ENCODE results near the gene CDK19. TPM values are rescaled to one million over a fixed set of nuclear protein-coding genes. Genes with fewer than 3 reads are reported as not detected.

CDK19 gene
- total and polyA plus RNA-seq, 3 donors from 2014 or later = 30.7 to 50.0 (median 31.5) TPM

GRCh38 chr6:110689275-110689935 is 125.9 kb downstream of the CDK19 start:
- Histone ChIP-seq H3K4me1 (peaks cover 7% of the 10 kb centered on the region), H3K4me3 (no peak overlapping the region), H3K36me3 (ENCODE audit: low read depth, missing control alignments) (no peaks in the 10 kb centered on the region), H3K27me3 (no peaks in the 10 kb centered on the region), H3K27ac (no peak overlapping the region), H3K9me3 (no peaks in the 10 kb centered on the region)
- no peak for DNase-seq
- TF ChIP-seq, protein P1, sequence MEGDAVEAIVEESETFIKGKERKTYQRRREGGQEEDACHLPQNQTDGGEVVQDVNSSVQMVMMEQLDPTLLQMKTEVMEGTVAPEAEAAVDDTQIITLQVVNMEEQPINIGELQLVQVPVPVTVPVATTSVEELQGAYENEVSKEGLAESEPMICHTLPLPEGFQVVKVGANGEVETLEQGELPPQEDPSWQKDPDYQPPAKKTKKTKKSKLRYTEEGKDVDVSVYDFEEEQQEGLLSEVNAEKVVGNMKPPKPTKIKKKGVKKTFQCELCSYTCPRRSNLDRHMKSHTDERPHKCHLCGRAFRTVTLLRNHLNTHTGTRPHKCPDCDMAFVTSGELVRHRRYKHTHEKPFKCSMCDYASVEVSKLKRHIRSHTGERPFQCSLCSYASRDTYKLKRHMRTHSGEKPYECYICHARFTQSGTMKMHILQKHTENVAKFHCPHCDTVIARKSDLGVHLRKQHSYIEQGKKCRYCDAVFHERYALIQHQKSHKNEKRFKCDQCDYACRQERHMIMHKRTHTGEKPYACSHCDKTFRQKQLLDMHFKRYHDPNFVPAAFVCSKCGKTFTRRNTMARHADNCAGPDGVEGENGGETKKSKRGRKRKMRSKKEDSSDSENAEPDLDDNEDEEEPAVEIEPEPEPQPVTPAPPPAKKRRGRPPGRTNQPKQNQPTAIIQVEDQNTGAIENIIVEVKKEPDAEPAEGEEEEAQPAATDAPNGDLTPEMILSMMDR (IDR thresholded peaks at IDR 0.05) = no peak
- TF ChIP-seq POLR2A (IDR thresholded peaks at IDR 0.05) = no peak
- intact Hi-C loops (cut with DNase I; ENCODE audit: low total_unique reads) = loop anchor here (5.0 kb wide), 1 partner anchor 258 kb away; no protein-coding TSS in a partner anchor
- WGBS, 2 donors = 80 to 100% methylated on average over 5 to 6 of the region's 6 CpGs

GRCh38 chr6:110688661-110689268 is 126.5 kb downstream of the CDK19 start:
- Histone ChIP-seq H3K4me1 (peaks cover 7% of the 10 kb centered on the region), H3K9me3 (no peaks in the 10 kb centered on the region), H3K36me3 (ENCODE audit: low read depth, missing control alignments) (no peaks in the 10 kb centered on the region), H3K4me3 (no peak overlapping the region), H3K27me3 (no peaks in the 10 kb centered on the region), H3K27ac (no peak overlapping the region)
- intact Hi-C loops (cut with DNase I; ENCODE audit: low total_unique reads) = loop anchor here (5.0 kb wide), 1 partner anchor 259 kb away; no protein-coding TSS in a partner anchor
- no peak for DNase-seq
- TF ChIP-seq POLR2A (IDR thresholded peaks at IDR 0.05) = no peak
- TF ChIP-seq, protein P1 (IDR thresholded peaks at IDR 0.05) = no peak
- WGBS, 2 donors = 77 to 88% methylated on average over 5 to 6 of the region's 6 CpGs

DNA sequence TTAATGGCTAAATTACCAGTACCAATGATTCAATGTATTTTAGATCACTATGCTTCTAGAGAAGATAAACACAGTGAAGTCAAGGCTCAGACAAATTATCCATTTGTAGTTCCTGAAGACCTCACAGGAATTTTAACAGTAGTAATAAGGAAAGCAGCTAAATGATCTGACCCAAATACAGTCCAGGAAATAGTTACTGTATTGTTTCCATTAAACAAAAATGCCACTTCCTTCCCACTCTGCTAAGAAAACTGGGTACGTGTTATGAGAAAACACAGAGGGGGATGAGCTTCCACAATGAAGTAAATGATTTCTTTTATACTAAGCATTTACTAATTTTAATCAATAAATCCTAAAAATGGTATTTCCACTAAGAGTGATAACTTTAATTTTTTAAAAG is 127.9 kb downstream of the CDK19 start:
- Histone ChIP-seq H3K9me3 (no peaks in the 10 kb centered on the region), H3K27me3 (no peaks in the 10 kb centered on the region), H3K36me3 (ENCODE audit: low read depth, missing control alignments) (no peaks in the 10 kb centered on the region), H3K27ac (no peak overlapping the region), H3K4me1 (no peaks in the 10 kb centered on the region), H3K4me3 (no peak overlapping the region)
- DNase-seq = no peak
- no peak for TF ChIP-seq POLR2A (IDR thresholded peaks at IDR 0.05)
- TF ChIP-seq, protein P1 (IDR thresholded peaks at IDR 0.05) = no peak
- WGBS, 2 donors = 40 to 48% methylated on average over 1 of the region's 1 CpG
- intact Hi-C loops (cut with DNase I; ENCODE audit: low total_unique reads) = loop anchor here (5.0 kb wide), 1 partner anchor 260 kb away; no protein-coding TSS in a partner anchor

GRCh38 chr6:110683241-110683640 is 132.0 kb downstream of the CDK19 start:
- no peak for TF ChIP-seq POLR2A (IDR thresholded peaks at IDR 0.05)
- TF ChIP-seq, protein P1 (IDR thresholded peaks at IDR 0.05) = no peak
- DNase-seq = no peak
- WGBS, 2 donors = 77 to 95% methylated on average over 3 of the region's 3 CpGs
- Histone ChIP-seq H3K9me3 (no peaks in the 10 kb centered on the region), H3K4me3 (no peak overlapping the region), H3K4me1 (no peaks in the 10 kb centered on the region), H3K27me3 (no peaks in the 10 kb centered on the region), H3K27ac (no peak overlapping the region), H3K36me3 (ENCODE audit: low read depth, missing control alignments) (no peaks in the 10 kb centered on the region)
- intact Hi-C loops (cut with DNase I; ENCODE audit: low total_unique reads) = no loop called here

Data from testis (tissue), 3 donors.